Endothelial cell of umbilical vein (primary cell): Measurements from ENCODE around the gene ETS2.

Experiments used
- EZH2 ChIP-seq: IDR thresholded peaks from 2 replicates; pipeline ENCODE4 v1.6.1; 2012; ENCODE audit warnings: borderline replicate concordance, low read depth, mild to moderate bottlenecking, moderate library complexity, low read length, inconsistent platforms; ENCODE audit not compliant: severe bottlenecking
- JUN ChIP-seq: IDR thresholded peaks from 2 replicates; pipeline ENCODE4 v1.6.1; 2011; ENCODE audit warnings: borderline replicate concordance, low read depth; ENCODE audit not compliant: insufficient read length, insufficient read depth
- POLR2A ChIP-seq: IDR thresholded peaks from 2 replicates; pipeline ENCODE4 v1.6.1; 2012; ENCODE audit warnings: low read depth, mild to moderate bottlenecking, control low read depth, low read length
- POLR2AphosphoS5 ChIP-seq: IDR thresholded peaks from 2 replicates; pipeline ENCODE4 v1.6.1; 2012; ENCODE audit warnings: low read depth, mild to moderate bottlenecking, control low read depth, low read length, moderate library complexity; ENCODE audit not compliant: insufficient read depth
- TF ChIP-seq, protein P1 (sequence below), 2 donors: IDR thresholded peaks; 1 replicate in 1 of 2; 2 replicates in 1 of 2; pipeline ENCODE4 v1.5.1; 2011; ENCODE audit warnings: low read length in 2 of 2, mild to moderate bottlenecking in 2 of 2, moderate library complexity in 2 of 2, control low read depth in 1 of 2, inconsistent platforms in 1 of 2, low read depth in 1 of 2; ENCODE audit not compliant: insufficient read depth in 1 of 2; ENCODE audit errors: extremely low read depth in 1 of 2

DNA sequence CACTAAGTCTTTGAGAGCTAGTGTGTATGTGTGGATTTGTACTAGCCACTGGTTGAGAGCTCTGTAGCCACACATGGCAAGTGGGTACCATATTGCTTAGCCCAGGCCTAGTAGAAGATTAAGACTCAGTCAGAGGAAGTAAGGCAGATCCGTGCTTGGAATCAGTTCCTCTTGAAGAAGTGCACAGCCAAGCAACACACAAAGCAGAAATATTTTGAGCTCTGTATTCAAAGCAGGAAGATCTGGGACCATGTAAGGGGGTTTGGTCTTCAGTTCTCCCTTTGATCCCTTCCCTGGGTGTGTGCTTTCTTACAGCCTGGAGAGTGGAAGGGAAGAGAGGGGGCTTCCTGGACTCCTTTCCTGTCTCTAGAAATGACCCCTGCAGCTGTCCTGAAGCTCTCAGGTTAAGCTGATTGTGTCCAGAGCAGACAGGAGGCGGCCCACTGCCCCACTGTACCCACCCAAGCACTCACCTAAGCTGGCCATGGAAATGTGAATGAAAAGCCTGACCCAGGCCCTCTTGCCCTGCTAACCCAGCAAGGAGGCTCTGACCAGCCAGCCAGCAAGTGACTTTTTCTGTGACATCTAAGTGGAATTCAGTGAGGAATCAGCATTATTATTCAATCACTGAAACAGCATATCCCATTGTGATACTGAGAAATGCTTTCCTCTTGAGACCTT is 3.6 kb downstream of the ETS2 start:
- TF ChIP-seq, protein P1, sequence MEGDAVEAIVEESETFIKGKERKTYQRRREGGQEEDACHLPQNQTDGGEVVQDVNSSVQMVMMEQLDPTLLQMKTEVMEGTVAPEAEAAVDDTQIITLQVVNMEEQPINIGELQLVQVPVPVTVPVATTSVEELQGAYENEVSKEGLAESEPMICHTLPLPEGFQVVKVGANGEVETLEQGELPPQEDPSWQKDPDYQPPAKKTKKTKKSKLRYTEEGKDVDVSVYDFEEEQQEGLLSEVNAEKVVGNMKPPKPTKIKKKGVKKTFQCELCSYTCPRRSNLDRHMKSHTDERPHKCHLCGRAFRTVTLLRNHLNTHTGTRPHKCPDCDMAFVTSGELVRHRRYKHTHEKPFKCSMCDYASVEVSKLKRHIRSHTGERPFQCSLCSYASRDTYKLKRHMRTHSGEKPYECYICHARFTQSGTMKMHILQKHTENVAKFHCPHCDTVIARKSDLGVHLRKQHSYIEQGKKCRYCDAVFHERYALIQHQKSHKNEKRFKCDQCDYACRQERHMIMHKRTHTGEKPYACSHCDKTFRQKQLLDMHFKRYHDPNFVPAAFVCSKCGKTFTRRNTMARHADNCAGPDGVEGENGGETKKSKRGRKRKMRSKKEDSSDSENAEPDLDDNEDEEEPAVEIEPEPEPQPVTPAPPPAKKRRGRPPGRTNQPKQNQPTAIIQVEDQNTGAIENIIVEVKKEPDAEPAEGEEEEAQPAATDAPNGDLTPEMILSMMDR (IDR thresholded peaks at IDR 0.05; ENCODE audit: extremely low read depth in 1 of 2, insufficient read depth in 1 of 2, low read depth in 1 of 2, low read length in 2 of 2), result no peak
- TF ChIP-seq POLR2A (no peak), POLR2AphosphoS5 (no peak), JUN (no peak), EZH2 (no peak)
